Brain microvascular endothelial cell (primary cell): ENCODE measurements around the gene MARCHF9.

Experiments used
- DNase-seq: peaks from one replicate; pipeline ENCODE4 v3.0.0-alpha.2; 2020
- H3K27ac ChIP-seq: fragments of 250-450 bp; sonication (Bioruptor Pico); 2 replicates; pipeline ENCODE4 v1.5.1; 2020; ENCODE audit warnings: mild to moderate bottlenecking, moderate library complexity
- H3K27me3 ChIP-seq: fragments of 250-450 bp; sonication (Bioruptor Pico); replicated peaks from 2 replicates; pipeline ENCODE4 v1.5.1; 2020; ENCODE audit warnings: mild to moderate bottlenecking
- H3K36me3 ChIP-seq: fragments of 250-450 bp; sonication (Bioruptor Pico); replicated peaks from 2 replicates; pipeline ENCODE4 v1.5.1; 2020; ENCODE audit warnings: mild to moderate bottlenecking
- H3K4me3 ChIP-seq: 2 replicates; pipeline ENCODE4 v1.5.1; 2011; ENCODE audit warnings: low read depth, mild to moderate bottlenecking, control low read depth, low read length, moderate library complexity
- CTCF ChIP-seq: IDR thresholded peaks from 2 replicates; pipeline ENCODE4 v1.5.1; 2011; ENCODE audit warnings: low read depth, mild to moderate bottlenecking, moderate library complexity, low read length, control low read depth, inconsistent platforms; ENCODE audit errors: missing control alignments
- in situ Hi-C: cut with HindIII; loops from 2 replicates; pipeline ENCODE4 v1.10.0; 2017; ENCODE audit warnings: low sequenced_read_pairs, low pct_ligation_motif_present

The MARCHF9 gene

GRCh38 chr12:57740656-57741412 lies 14.1 kb upstream of the MARCHF9 start:
- Histone ChIP-seq H3K27me3 (peaks cover 44% of the 10 kb centered on the region), H3K27ac (no peak overlapping the region), H3K4me3 (no peak overlapping the region), H3K36me3 (peaks cover 2% of the 10 kb centered on the region)
- no peak for DNase-seq
- in situ Hi-C loops = no loop called here
- TF ChIP-seq CTCF = no peak

GRCh38 chr12:57741413-57741789 lies 13.5 kb upstream of the MARCHF9 start:
- Histone ChIP-seq H3K4me3 (no peak overlapping the region), H3K36me3 (peaks cover 2% of the 10 kb centered on the region), H3K27ac (no peak overlapping the region), H3K27me3 (peaks cover 40% of the 10 kb centered on the region)
- TF ChIP-seq CTCF = no peak
- DNase-seq = no peak
- in situ Hi-C loops = no loop called here

- in situ Hi-C loops = no loop called here
- Histone ChIP-seq H3K27me3 (peaks cover 35% of the 10 kb centered on the region), H3K4me3 (no peak overlapping the region), H3K36me3 (peaks cover 8% of the 10 kb centered on the region), H3K27ac (no peak overlapping the region)
- peak; percentile 26 for TF ChIP-seq CTCF
- no peak for DNase-seq
Observed at GRCh38 chr12:57741844-57742738, 12.8 kb upstream of the MARCHF9 start.

GRCh38 chr12:57743769-57744168 lies 11.1 kb upstream of the MARCHF9 start:
- no peak overlapping the region for H3K4me3 ChIP-seq
- TF ChIP-seq CTCF = no peak
- peaks cover 18% of the 10 kb centered on the region for H3K36me3 ChIP-seq
- in situ Hi-C loops = no loop called here
- H3K27ac ChIP-seq = no peak overlapping the region
- no peak for DNase-seq
- peaks cover 22% of the 10 kb centered on the region for H3K27me3 ChIP-seq

GRCh38 chr12:57744194-57744776 lies 10.6 kb upstream of the MARCHF9 start:
- H3K27me3 ChIP-seq = peaks cover 18% of the 10 kb centered on the region
- in situ Hi-C loops = no loop called here
- H3K36me3 ChIP-seq = peaks cover 22% of the 10 kb centered on the region

More at GRCh38 chr12:57744194-57744776, 10.6 kb upstream of the MARCHF9 start:
- Histone ChIP-seq H3K27ac (peak overlapping the region; percentile 99), H3K4me3 (peak overlapping the region; percentile 84)
- no peak for TF ChIP-seq CTCF
- peak; percentile 76 for DNase-seq
